ES-I3 (cell line): ENCODE data around the gene SPRED2.

Experiments
- H3K36me3 ChIP-seq: 2 replicates; pipeline ENCODE4 v1.6.1; 2013; ENCODE audit warnings: mild to moderate bottlenecking, low read length, control low read depth, moderate library complexity; ENCODE audit not compliant: insufficient read depth
- H3K4me1 ChIP-seq: 2 replicates; pipeline ENCODE4 v1.6.1; 2013; ENCODE audit warnings: mild to moderate bottlenecking, control low read depth, low read length; ENCODE audit not compliant: insufficient read depth
- H3K9ac ChIP-seq: 2 replicates; pipeline ENCODE4 v1.6.1; 2013; ENCODE audit warnings: low read depth, mild to moderate bottlenecking, low read length, moderate library complexity
- H3K9me3 ChIP-seq: 2 replicates; pipeline ENCODE4 v1.6.1; 2013; ENCODE audit warnings: mild to moderate bottlenecking, low read length, moderate library complexity; ENCODE audit not compliant: control insufficient read depth, insufficient read depth

Gene SPRED2

DNA sequence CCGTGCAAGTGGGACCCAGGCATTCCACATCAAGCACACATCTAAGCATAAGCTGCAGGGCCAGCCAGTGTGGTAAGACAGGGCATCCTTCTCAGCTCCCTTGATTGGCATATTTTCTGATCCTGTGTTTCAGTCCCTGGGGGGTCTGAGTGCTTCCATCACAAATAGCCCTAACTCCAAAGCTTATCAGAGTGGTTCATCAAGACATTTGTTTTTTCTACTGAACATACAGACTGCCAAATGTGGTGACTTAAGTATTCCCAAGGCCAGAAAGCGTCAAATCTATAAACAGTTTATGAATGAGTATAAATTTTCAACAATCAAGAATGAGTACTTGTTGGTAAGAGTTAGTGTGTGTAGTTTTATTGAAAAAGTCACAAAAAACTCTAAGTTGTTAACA is 18.8 kb downstream of the SPRED2 start:
- Histone ChIP-seq H3K9ac (no peak overlapping the region), H3K4me1 (peaks cover 57% of the 10 kb centered on the region), H3K9me3 (no peaks in the 10 kb centered on the region), H3K36me3 (no peaks in the 10 kb centered on the region)

GRCh38 chr2:65413106-65413505 is 19.3 kb downstream of the SPRED2 start:
- H3K4me1 ChIP-seq = peaks cover 57% of the 10 kb centered on the region
- H3K36me3 ChIP-seq = no peaks in the 10 kb centered on the region
- no peak overlapping the region for H3K9ac ChIP-seq
- H3K9me3 ChIP-seq = no peaks in the 10 kb centered on the region

GRCh38 chr2:65411056-65411795 is 21.2 kb downstream of the SPRED2 start:
- Histone ChIP-seq H3K9me3 (no peaks in the 10 kb centered on the region), H3K4me1 (peaks cover 61% of the 10 kb centered on the region), H3K9ac (no peak overlapping the region), H3K36me3 (no peaks in the 10 kb centered on the region)

DNA sequence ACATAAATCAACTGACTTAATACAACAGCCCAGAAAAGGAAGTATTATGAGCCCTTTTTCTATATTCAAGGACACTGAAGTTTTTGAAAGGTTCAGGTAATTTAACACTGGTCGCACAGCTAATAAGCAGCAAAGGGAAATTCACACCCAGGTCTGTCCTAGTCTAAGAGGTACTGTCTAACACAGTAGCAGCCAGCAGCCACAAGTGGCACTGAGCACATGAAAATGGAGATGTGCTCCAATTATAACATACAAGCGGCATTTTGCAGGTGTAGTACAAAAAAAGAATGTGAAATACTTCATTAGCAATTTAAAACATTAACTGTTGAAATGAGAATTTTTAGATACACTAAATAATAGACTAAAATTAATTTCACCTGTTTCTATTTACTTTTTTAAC is 23.4 kb downstream of the SPRED2 start:
- no peaks in the 10 kb centered on the region; the same call in 1 of the 2 replicates for H3K9me3 ChIP-seq
- peaks cover 64% of the 10 kb centered on the region for H3K4me1 ChIP-seq
- H3K36me3 ChIP-seq = no peaks in the 10 kb centered on the region
- no peak overlapping the region for H3K9ac ChIP-seq

DNA sequence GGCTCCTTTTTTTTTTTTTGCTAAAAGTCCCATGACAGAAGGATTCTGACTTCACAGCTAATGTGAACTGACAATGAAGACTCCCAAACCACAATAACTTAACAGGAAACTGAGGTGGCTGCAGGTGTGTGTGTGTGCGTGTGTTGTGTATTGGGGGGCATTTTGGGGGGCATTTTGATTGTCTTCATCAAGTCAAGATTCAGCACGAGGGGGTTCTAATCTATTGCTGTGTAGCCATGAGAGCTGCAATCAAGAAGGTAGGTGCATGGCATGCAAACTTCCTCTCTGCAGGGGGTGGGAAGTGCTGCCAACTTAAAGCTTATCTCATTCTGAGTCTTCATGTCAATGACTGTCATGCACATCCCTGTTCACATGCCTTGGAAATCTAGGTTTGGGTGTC is 25.2 kb downstream of the SPRED2 start:
- Histone ChIP-seq H3K36me3 (no peaks in the 10 kb centered on the region), H3K4me1 (peaks cover 52% of the 10 kb centered on the region), H3K9ac (no peak overlapping the region), H3K9me3 (no peaks in the 10 kb centered on the region; the same call in 1 of the 2 replicates)

DNA sequence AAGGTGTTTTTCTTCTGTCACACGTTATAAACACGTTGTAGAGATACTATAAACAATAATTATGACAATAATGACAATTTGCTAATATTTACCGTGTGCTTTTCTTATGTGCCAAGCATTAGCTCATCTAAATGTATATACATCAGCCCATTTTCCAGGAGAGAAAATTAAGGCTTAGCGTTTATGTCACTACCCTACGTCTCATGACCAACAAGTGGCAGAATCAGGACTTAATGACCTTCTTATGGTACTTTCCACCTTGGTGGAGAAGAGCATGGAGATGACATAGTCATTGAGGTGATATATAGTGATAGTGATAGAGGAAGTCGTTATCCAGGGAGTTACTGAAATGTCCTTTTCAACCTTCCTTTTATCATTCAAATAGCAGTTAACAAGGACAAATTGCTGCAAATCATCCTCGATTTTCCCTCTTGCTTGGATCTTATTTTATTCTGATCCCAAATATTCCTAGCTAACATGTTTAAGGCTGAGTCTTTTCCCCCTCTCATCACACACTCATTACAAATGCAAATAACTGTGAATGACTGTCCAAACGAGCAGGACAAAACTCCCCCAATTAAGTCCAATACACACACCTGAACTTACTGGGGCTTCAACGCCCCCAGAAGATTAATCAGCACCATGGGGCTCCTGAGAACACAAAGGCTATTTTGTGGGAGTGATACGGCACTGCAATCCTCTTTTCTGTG is 27.3 kb downstream of the SPRED2 start:
- Histone ChIP-seq H3K9me3 (no peaks in the 10 kb centered on the region; the same call in 1 of the 2 replicates), H3K4me1 (peaks cover 36% of the 10 kb centered on the region), H3K36me3 (no peaks in the 10 kb centered on the region), H3K9ac (no peak overlapping the region)

- no peaks in the 10 kb centered on the region; the same call in 1 of the 2 replicates for H3K9me3 ChIP-seq
- H3K4me1 ChIP-seq = peaks cover 36% of the 10 kb centered on the region
- no peak overlapping the region for H3K9ac ChIP-seq
- no peaks in the 10 kb centered on the region for H3K36me3 ChIP-seq
Observed at GRCh38 chr2:65403529-65403915, 28.9 kb downstream of the SPRED2 start.

- peaks cover 34% of the 10 kb centered on the region for H3K4me1 ChIP-seq
- no peaks in the 10 kb centered on the region for H3K36me3 ChIP-seq
- no peak overlapping the region for H3K9ac ChIP-seq
- no peaks in the 10 kb centered on the region; the same call in 1 of the 2 replicates for H3K9me3 ChIP-seq
Observed at GRCh38 chr2:65402780-65403528, 29.4 kb downstream of the SPRED2 start.

DNA sequence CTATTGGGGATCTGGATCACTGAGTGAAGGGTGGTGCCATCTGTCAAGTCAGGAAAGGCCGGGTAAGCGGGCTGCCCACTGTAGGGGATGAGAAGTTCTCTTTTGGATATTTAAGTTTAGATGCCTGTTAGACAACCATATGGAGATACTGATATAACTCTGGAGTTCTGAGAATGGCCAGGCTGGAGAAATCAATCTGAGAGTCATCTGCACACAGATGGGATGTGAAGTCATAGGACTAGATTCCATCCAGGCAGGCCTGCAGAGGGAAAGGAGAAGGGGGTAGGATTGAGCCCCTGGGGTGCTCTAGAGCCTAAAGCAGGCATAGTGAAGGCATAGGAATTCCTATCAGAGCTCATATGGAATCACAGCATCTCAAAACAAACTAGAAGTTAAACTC is 30.1 kb downstream of the SPRED2 start:
- no peaks in the 10 kb centered on the region; the same call in 1 of the 2 replicates for H3K9me3 ChIP-seq
- no peaks in the 10 kb centered on the region for H3K36me3 ChIP-seq
- no peak overlapping the region for H3K9ac ChIP-seq
- H3K4me1 ChIP-seq = peaks cover 28% of the 10 kb centered on the region

- no peak overlapping the region for H3K9ac ChIP-seq
Observed at GRCh38 chr2:65397122-65397521, 35.3 kb downstream of the SPRED2 start.

DNA sequence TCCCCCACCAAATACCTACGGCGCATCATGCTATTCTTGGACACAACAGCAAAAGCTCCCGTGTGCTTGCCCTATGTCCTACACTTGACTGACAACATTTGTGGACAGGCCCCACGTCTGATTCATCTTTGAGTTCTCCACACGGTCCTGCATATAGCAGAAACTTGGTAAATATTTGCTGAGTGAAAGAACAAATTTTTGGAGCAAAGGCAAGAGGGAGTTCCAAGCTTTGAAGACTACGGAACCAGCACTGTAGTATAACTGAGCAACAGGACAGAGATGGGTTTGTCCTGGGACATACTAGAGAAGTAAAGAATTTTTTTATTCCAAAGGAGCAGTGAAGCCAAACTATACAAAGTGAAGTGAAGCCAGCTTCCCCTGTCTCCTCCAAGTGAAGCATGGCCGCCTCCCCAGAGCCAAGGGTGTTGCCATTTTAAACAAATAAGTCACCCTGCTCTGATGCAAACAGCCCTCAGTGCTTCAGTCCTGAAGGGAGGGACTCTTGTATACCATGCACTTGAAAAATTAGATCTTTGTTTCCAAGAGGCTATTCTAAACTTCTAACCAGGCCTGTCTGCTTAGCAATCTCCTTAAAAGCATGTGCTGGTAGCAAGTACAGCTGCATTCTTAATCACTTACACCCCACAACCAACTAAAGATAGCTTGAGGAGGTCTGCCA is 35.9 kb downstream of the SPRED2 start:
- H3K36me3 ChIP-seq = no peaks in the 10 kb centered on the region
- H3K9ac ChIP-seq = no peak overlapping the region
- H3K9me3 ChIP-seq = no peaks in the 10 kb centered on the region
- peaks cover 9% of the 10 kb centered on the region for H3K4me1 ChIP-seq

More at GRCh38 chr2:65397122-65397521, 35.3 kb downstream of the SPRED2 start:
- Histone ChIP-seq H3K9me3 (no peaks in the 10 kb centered on the region), H3K36me3 (no peaks in the 10 kb centered on the region), H3K4me1 (peaks cover 9% of the 10 kb centered on the region)

DNA sequence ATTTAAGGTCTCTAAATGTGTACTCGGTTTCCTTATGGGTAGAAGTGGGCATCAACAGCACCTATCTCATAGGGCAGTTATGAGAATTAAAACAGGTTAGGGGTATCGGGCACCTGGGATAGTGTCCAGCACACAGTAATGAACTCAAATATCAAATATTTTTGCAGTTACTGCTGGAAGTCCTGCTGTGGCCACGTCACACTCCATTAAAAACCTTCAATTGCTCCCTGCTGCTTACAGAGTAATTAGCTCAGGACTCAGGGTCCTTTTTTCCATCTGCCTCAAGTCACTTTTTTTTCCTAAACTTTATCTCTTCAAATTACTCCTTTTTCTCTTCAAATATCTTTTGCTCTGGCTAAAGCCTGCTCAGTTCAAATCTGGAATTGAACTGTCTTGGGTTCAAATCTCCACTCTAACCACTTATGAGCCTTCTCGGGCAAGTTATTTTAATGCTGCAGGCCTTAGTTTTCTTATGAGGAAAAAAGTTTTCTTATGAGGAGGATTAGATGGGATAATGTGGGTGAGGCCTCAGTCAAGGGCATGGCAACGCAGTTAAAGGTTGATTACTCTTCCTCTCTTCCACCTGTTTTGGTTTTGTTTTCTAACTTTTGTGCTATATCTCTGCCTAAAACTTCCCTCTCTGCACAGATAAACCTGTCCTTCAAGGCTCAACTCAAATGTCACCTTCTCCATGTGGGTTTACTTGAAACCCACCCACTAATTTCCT is 36.6 kb downstream of the SPRED2 start:
- Histone ChIP-seq H3K36me3 (no peaks in the 10 kb centered on the region), H3K4me1 (peaks cover 9% of the 10 kb centered on the region), H3K9ac (no peak overlapping the region), H3K9me3 (no peaks in the 10 kb centered on the region)

DNA sequence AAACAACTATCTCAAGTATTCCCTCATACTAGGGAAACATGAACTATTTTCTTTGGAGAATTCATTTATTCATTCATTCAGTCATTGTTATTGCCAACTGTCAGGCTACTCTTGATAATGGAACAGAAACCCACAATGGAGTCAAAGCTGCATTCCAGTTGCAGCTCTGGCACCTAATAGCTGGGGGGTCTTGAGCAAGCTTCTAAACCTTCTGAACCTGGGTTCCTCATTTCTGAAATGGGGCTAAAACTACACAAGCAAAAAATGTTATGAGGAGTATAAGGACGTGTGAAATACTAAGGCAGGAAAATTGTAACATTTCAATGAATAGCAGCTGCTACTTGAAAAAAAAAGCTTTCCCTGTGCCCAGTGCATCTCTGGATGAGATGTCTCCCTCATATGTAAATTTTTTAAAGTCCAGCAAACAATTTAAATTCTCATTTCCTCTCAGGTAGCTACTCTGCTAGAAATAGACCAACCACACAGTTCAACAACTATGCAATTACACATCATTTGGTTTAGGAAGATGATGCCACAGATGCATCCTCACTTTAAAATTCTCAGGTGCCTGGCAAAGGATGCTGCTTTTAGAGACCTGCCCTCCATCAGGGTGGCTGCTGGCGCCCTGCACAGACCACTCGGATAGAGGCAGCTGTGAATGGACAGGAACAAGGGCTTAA is 38.5 kb downstream of the SPRED2 start:
- peaks cover 16% of the 10 kb centered on the region for H3K4me1 ChIP-seq
- no peak overlapping the region for H3K9ac ChIP-seq
- H3K36me3 ChIP-seq = no peaks in the 10 kb centered on the region
- H3K9me3 ChIP-seq = no peaks in the 10 kb centered on the region
